Measurements from ENCODE around the gene VMP1.
"Not testable (repeated sequence)": the region's sequence is repeated elsewhere in the genome, so short reads cannot be mapped to it uniquely, and the experiment has no call there.

VMP1 gene

DNA sequence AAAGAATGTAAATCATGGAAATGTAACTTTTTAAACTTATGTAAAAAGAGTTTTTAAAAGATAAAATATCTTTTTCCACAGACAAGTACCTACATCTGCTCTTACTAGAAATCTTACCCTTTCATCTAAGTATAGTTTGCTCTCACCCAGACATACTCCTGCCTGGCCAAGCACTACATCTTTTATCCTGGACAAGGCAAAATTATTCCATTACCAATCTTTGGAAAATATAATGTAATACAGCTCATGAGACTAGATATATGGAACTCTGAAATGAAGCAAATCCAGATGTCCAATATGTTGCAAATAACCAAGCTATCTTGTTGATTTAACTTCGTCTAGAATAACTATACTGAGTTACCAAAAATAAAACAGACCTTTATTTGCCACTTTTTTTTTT is 50.0 kb downstream of the VMP1 start:
- TF ChIP-seq, protein P1, sequence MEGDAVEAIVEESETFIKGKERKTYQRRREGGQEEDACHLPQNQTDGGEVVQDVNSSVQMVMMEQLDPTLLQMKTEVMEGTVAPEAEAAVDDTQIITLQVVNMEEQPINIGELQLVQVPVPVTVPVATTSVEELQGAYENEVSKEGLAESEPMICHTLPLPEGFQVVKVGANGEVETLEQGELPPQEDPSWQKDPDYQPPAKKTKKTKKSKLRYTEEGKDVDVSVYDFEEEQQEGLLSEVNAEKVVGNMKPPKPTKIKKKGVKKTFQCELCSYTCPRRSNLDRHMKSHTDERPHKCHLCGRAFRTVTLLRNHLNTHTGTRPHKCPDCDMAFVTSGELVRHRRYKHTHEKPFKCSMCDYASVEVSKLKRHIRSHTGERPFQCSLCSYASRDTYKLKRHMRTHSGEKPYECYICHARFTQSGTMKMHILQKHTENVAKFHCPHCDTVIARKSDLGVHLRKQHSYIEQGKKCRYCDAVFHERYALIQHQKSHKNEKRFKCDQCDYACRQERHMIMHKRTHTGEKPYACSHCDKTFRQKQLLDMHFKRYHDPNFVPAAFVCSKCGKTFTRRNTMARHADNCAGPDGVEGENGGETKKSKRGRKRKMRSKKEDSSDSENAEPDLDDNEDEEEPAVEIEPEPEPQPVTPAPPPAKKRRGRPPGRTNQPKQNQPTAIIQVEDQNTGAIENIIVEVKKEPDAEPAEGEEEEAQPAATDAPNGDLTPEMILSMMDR (IDR thresholded peaks at IDR 0.05; ENCODE audit: extremely low read depth, missing control alignments) = no peak
- no peak for DNase-seq (ENCODE audit: low spot score)

DNA sequence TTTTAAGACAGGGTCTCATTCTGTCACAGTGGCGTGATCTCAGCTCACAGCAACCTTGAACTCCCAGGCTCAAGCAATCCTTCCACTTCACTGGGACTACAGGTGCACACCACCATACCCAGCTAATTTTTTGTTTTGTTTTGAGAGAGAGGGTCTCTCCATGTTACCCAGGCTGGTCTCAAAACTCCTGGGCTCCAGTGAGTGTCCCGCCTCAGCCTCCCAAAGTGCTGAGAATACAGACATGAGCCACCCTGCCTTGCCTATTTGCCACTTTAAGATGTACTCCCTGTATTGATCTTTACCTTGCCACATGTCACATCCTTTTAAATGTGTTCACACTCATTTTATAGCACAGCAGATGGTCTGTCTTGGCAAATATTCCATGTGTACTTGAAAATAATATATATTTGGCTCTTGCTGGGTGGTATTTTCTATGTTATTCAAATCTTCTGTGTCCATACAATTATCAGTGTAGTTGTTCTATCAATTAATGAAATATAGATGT is 50.5 kb downstream of the VMP1 start:
- no peak for DNase-seq (ENCODE audit: low spot score)
- TF ChIP-seq, protein P1 (IDR thresholded peaks at IDR 0.05; ENCODE audit: extremely low read depth, missing control alignments) = no peak

DNA sequence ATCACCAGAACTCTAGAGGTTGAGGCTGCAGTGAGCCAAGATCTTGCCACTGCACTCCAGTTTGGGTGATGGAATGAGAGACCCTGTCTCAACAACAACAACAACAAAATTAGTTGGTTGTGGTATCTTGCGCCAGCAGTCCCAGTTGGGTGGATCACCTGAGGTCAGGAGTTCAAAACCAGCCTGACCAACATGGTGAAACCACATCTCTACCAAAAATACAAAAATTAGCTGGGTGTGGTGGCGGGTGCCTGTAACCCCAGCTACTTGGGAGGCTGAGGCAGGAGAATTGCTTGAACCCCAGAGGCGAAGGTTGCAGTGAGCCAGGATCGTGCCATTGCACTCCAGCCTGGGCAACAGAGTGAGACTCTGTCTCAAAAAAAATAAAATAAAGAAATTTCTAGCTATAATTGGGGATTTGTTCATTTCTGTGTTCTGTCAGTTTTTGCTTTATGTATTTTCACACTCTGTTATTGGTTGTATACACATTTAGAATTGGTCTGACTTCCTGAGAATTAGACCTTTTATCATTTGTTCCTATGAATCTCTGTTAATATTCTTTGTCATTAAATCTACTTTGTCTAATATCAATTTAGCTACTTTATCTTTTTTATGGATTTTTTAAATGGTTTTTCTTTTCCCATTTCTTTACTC is 51.7 kb downstream of the VMP1 start:
- not testable (repeated sequence) for DNase-seq (ENCODE audit: low spot score)

DNA sequence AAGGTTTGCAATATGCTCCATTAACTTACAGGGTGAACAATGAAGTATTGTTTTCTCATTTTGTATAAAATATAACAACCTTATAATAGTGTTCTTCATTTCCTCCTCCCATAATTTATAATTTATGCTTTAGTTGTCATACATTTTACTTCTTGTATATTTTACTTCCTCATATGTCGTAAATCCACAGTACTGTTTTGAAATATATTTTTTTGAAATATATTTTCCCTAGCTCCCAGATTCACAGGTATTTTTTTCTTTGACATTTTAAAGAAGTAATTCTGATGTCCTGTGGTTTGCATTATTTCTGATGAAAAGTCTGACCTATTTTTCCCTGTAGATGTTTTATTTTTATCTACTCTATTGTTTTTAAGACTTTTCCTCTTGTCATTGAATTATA is 52.7 kb downstream of the VMP1 start:
- TF ChIP-seq, protein P1 (IDR thresholded peaks at IDR 0.05; ENCODE audit: extremely low read depth, missing control alignments) = no peak
- no peak for DNase-seq (ENCODE audit: low spot score)

DNA sequence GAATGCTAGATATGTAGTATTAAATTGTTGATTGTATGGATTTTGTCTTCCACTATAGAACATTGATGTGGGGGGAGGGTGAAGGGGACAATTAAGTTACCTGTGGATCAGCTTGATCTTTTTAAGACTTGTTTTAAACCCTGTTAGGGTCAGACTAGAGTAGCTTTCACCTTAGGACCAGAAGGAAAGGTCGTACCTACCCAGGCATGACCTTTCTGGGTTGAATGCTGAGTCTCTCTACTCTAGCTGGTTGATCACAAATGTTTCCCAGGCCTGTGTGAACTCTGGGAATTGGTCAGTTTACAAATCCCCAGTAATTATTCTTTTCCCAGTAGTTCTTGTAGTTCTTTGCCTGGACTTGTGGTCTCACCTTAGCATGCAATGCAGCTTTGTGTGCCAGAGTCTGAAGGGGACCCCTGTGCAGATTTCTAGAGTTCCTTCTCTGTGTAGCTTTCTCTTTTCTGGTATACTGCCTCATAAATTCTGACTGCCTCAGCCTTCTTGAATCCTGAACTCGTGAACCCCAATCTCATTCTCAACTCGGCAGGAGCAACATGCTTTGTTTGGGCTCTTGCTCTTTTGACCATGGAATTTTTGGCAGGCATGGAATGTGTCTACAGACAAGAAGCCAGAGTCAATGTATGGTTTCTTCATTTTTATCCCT is 54.1 kb downstream of the VMP1 start:
- no peak for DNase-seq (ENCODE audit: low spot score)

DNA sequence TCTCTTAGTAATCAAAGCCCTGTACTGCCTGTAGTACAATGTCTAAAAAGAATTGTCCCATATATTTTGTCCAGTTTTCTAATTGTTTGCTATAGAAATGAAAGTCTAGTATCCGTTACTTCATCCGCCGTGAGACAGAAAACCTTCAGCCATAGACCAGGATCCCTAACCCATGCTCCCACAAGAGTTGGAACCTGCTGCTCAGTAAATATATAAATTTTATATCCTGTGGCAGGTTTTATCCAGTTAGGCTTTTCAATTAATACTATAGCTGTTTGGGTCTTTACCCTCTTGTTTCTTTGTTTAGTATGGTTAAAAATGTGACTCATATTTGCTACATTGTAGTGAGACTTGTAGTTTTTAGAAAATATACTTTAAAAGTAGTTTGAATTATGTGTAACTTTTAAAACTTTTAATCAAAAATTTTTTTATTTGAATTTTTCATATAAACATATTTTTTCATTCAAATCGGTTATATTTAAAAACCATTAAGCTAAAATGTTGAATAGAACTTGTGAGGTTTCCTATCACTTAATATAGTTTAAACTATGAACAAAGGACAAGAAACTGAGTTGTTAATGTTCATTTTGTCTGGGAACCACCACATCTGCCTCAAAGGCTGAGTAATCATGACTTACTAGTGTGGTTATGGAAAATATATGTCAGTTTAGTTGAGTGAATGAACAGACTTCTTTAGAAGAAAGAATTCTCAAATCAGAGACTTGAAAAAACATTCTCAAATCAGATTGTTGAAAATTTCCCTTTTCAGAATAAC is 54.8 kb downstream of the VMP1 start:
- DNase-seq (ENCODE audit: low spot score) = peak; percentile 36

More for the DNA sequence above, 54.1 kb downstream of the VMP1 start:
- TF ChIP-seq, protein P1 (IDR thresholded peaks at IDR 0.05; ENCODE audit: extremely low read depth, missing control alignments) = no peak

DNA sequence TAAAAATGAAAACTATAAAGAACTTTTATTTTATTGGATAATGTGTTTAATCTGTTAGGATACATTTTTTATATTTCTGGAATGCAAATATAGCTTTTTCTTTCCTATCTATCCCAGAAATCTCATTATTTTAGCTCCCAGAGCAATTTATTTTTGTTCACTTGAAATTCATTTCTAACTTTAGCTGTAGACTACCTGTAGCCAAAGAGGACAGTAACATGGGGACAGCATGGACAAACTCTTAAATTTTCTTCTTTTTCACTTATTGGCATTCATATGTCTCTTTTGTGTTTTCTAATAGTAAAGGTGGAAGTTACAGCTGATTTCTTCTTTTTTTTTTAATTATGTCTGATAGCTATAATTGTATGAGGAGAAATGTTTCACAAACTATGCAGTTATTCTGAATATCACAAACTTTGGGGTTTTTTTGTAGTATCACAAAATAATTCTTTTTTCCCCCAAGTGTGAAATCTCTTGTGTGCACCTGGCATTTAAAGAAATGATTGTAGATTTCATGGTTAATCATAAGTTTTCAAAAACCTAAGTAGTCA is 55.4 kb downstream of the VMP1 start:
- TF ChIP-seq, protein P1 (IDR thresholded peaks at IDR 0.05; ENCODE audit: extremely low read depth, missing control alignments) = no peak
- DNase-seq (ENCODE audit: low spot score) = no peak

More for the DNA sequence above, 54.8 kb downstream of the VMP1 start:
- TF ChIP-seq, protein P1 (IDR thresholded peaks at IDR 0.05; ENCODE audit: extremely low read depth, missing control alignments) = no peak
